ENCODE measurements around the gene RAD51B.

RAD51B gene

GRCh38 chr14:68105816-68106215 lies 286.2 kb downstream of the RAD51B start:
- Histone ChIP-seq H3K36me3 (ENCODE audit: control insufficient read depth, insufficient read depth, low read length) (no peaks in the 10 kb centered on the region), H2AFZ (no peak overlapping the region), H3K79me2 (no peaks in the 10 kb centered on the region), H3K4me3 (ENCODE audit: low read depth, low read length) (no peak overlapping the region), H3K27ac (no peak overlapping the region), H3K9me3 (ENCODE audit: control insufficient read depth, low read length) (no peaks in the 10 kb centered on the region), H3K9ac (no peak overlapping the region), H3K4me1 (no peaks in the 10 kb centered on the region), H3K27me3 (ENCODE audit: control insufficient read depth, insufficient read depth, low read length) (no peaks in the 10 kb centered on the region), H3K4me2 (ENCODE audit: low read length) (no peak overlapping the region)
- no peak for TF ChIP-seq CTCF (IDR thresholded peaks at IDR 0.05)

- Histone ChIP-seq H3K4me3 (ENCODE audit: low read depth, low read length) (no peak overlapping the region), H3K9ac (no peak overlapping the region), H3K4me1 (no peaks in the 10 kb centered on the region), H3K9me3 (ENCODE audit: control insufficient read depth, low read length) (no peaks in the 10 kb centered on the region), H3K27me3 (ENCODE audit: control insufficient read depth, insufficient read depth, low read length) (no peaks in the 10 kb centered on the region), H3K79me2 (no peaks in the 10 kb centered on the region), H2AFZ (no peak overlapping the region), H3K27ac (no peak overlapping the region), H3K4me2 (ENCODE audit: low read length) (no peak overlapping the region), H3K36me3 (ENCODE audit: control insufficient read depth, insufficient read depth, low read length) (no peaks in the 10 kb centered on the region)
- no peak for TF ChIP-seq CTCF (IDR thresholded peaks at IDR 0.05)
These were observed 286.9 kb downstream of the RAD51B start for GRCh38 chr14:68106456-68106855.

- TF ChIP-seq CTCF (IDR thresholded peaks at IDR 0.05) = no peak
These were observed 287.3 kb downstream of the RAD51B start for GRCh38 chr14:68106905-68107304.

GRCh38 chr14:68109132-68109900 lies 289.7 kb downstream of the RAD51B start:
- H3K9ac ChIP-seq = no peak overlapping the region
- H3K27ac ChIP-seq = no peak overlapping the region
- no peaks in the 10 kb centered on the region for H3K27me3 ChIP-seq (ENCODE audit: control insufficient read depth, insufficient read depth, low read length)

More at GRCh38 chr14:68106905-68107304, 287.3 kb downstream of the RAD51B start:
- H3K9me3 ChIP-seq (ENCODE audit: control insufficient read depth, low read length) = no peaks in the 10 kb centered on the region
- H3K27me3 ChIP-seq (ENCODE audit: control insufficient read depth, insufficient read depth, low read length) = no peaks in the 10 kb centered on the region
- H2AFZ ChIP-seq = no peak overlapping the region
- H3K9ac ChIP-seq = no peak overlapping the region
- H3K79me2 ChIP-seq = no peaks in the 10 kb centered on the region
- no peak overlapping the region for H3K4me3 ChIP-seq (ENCODE audit: low read depth, low read length)
- H3K27ac ChIP-seq = no peak overlapping the region
- no peaks in the 10 kb centered on the region for H3K4me1 ChIP-seq
- H3K36me3 ChIP-seq (ENCODE audit: control insufficient read depth, insufficient read depth, low read length) = no peaks in the 10 kb centered on the region
- no peak overlapping the region for H3K4me2 ChIP-seq (ENCODE audit: low read length)

More at GRCh38 chr14:68109132-68109900, 289.7 kb downstream of the RAD51B start:
- no peak for TF ChIP-seq CTCF (IDR thresholded peaks at IDR 0.05)
- Histone ChIP-seq H2AFZ (no peak overlapping the region), H3K79me2 (no peaks in the 10 kb centered on the region), H3K36me3 (ENCODE audit: control insufficient read depth, insufficient read depth, low read length) (no peaks in the 10 kb centered on the region), H3K4me1 (no peaks in the 10 kb centered on the region), H3K4me2 (ENCODE audit: low read length) (no peak overlapping the region), H3K4me3 (ENCODE audit: low read depth, low read length) (no peak overlapping the region), H3K9me3 (ENCODE audit: control insufficient read depth, low read length) (no peaks in the 10 kb centered on the region)

Measured in parathyroid adenoma (tissue), 2 donors.